Measurements from ENCODE around the gene YTHDF1.

- TF ChIP-seq CTCF (conservative IDR thresholded peaks at IDR 0.05 in 1 of 2, IDR thresholded peaks at IDR 0.05 in 1 of 2; ENCODE audit: low read depth in 1 of 2, low read length in 2 of 2) = no peak
- no peak for TF ChIP-seq EZH2 (IDR thresholded peaks at IDR 0.05; ENCODE audit: low read length, missing control alignments)
Observed at GRCh38 chr20:63164484-63165355, 51.2 kb downstream of the YTHDF1 start.

Measured in fibroblast of lung (primary cell).